Measurements from ENCODE around the gene PRPF6.
"Not testable (repeated sequence)": the region's sequence is repeated elsewhere in the genome, so short reads cannot be mapped to it uniquely, and the experiment has no call there.

PRPF6 gene

GRCh38 chr20:64009811-64010387 lies 29.0 kb downstream of the PRPF6 start:
- DNase-seq (ENCODE audit: low read depth in 1 of 2, low spot score in 1 of 2), result no peak

- no peak for DNase-seq (ENCODE audit: low read depth in 1 of 2, low spot score in 1 of 2)
Observed at GRCh38 chr20:64010711-64011237, 29.8 kb downstream of the PRPF6 start.

GRCh38 chr20:64011366-64011779 lies 30.4 kb downstream of the PRPF6 start:
- no peak for DNase-seq (ENCODE audit: low read depth in 1 of 2, low spot score in 1 of 2)

- DNase-seq (ENCODE audit: low read depth in 1 of 2, low spot score in 1 of 2), result not testable (repeated sequence)
Observed at GRCh38 chr20:64012385-64013154, 31.6 kb downstream of the PRPF6 start.

- DNase-seq (ENCODE audit: low read depth in 1 of 2, low spot score in 1 of 2), result no peak
Observed at GRCh38 chr20:64015635-64016034, 34.7 kb downstream of the PRPF6 start.

GRCh38 chr20:64021124-64021975 lies 40.4 kb downstream of the PRPF6 start:
- DNase-seq (ENCODE audit: low read depth in 1 of 2, low spot score in 1 of 2), result no peak

GRCh38 chr20:64022671-64023360 lies 41.9 kb downstream of the PRPF6 start:
- no peak for DNase-seq (ENCODE audit: low read depth in 1 of 2, low spot score in 1 of 2)

GRCh38 chr20:64023361-64024140 lies 42.6 kb downstream of the PRPF6 start:
- DNase-seq (ENCODE audit: low read depth in 1 of 2, low spot score in 1 of 2), result no peak

GRCh38 chr20:64024141-64024990 lies 43.4 kb downstream of the PRPF6 start:
- no peak for DNase-seq (ENCODE audit: low read depth in 1 of 2, low spot score in 1 of 2)

GRCh38 chr20:64025101-64025825 lies 44.3 kb downstream of the PRPF6 start:
- no peak for DNase-seq (ENCODE audit: low read depth in 1 of 2, low spot score in 1 of 2)

- no peak for DNase-seq (ENCODE audit: low read depth in 1 of 2, low spot score in 1 of 2)
Observed at GRCh38 chr20:64025826-64026412, 45.0 kb downstream of the PRPF6 start.

GRCh38 chr20:64027981-64028685 lies 47.2 kb downstream of the PRPF6 start:
- DNase-seq (ENCODE audit: low read depth in 1 of 2, low spot score in 1 of 2), result no peak

- DNase-seq (ENCODE audit: low read depth in 1 of 2, low spot score in 1 of 2), result no peak
Observed at GRCh38 chr20:64029293-64030117, 48.6 kb downstream of the PRPF6 start.

GRCh38 chr20:64030371-64031134 lies 49.6 kb downstream of the PRPF6 start:
- DNase-seq (ENCODE audit: low read depth in 1 of 2, low spot score in 1 of 2), result no peak

- DNase-seq (ENCODE audit: low read depth in 1 of 2, low spot score in 1 of 2), result no peak
Observed at GRCh38 chr20:64031822-64032314, 50.9 kb downstream of the PRPF6 start.

Data from stimulated activated CD4-positive, alpha-beta T cell treated with anti-CD3 and anti-CD28 coated beads, Interleukin-15, amount 100 ng/mL, for 1 hour (primary cell).